HEK293T (cell line): ENCODE measurements around the gene UGT3A2.
A peak's percentile ranks its signal among the peaks of the same experiment; 100 is the strongest.

Experiments
- CTCF ChIA-PET: fragments of 350-600 bp; formaldehyde crosslinking; extraction: SDS; loops from one replicate; lab custom pipeline; 2021; ENCODE audit warnings: antibody characterized with exemption, inconsistent platforms; lab: Yijun Ruan, JAX
- POLR2A ChIA-PET: fragments of 350-600 bp; formaldehyde crosslinking; extraction: SDS; loops from one replicate; lab custom pipeline; 2020; ENCODE audit warnings: antibody characterized with exemption, inconsistent platforms; lab: Yijun Ruan, JAX
- DNase-seq: peaks from one replicate; pipeline ENCODE4 v3.0.0; 2012; ENCODE audit warnings: mixed read lengths; ENCODE audit errors: extremely low spot score
- ARNT ChIP-seq: fragments of 450-650 bp; IDR thresholded peaks from 2 replicates; pipeline ENCODE4 v1.6.1; 2017; ENCODE audit warnings: mild to moderate bottlenecking
- BHLHE40 ChIP-seq: fragments of 450-650 bp; IDR thresholded peaks from 2 replicates; pipeline ENCODE4 v1.6.1; 2016; ENCODE audit warnings: mild to moderate bottlenecking, moderate library complexity, borderline replicate concordance
- CTBP1 ChIP-seq: fragments of 450-650 bp; IDR thresholded peaks from 2 replicates; pipeline ENCODE4 v1.6.1; 2016; ENCODE audit warnings: borderline replicate concordance
- ELF4 ChIP-seq: fragments of 450-650 bp; IDR thresholded peaks from 2 replicates; pipeline ENCODE4 v1.6.1; 2017; ENCODE audit warnings: antibody characterized with exemption
- FOXA1 ChIP-seq: fragments of 450-650 bp; IDR thresholded peaks from 2 replicates; pipeline ENCODE4 v1.6.1; 2016; ENCODE audit warnings: mild to moderate bottlenecking
- FOXK2 ChIP-seq: fragments of 450-650 bp; IDR thresholded peaks from 2 replicates; pipeline ENCODE4 v1.6.1; 2016; ENCODE audit warnings: mild to moderate bottlenecking
- FOXM1 ChIP-seq: fragments of 450-650 bp; IDR thresholded peaks from 2 replicates; pipeline ENCODE4 v1.6.1; 2017; ENCODE audit warnings: mild to moderate bottlenecking, borderline replicate concordance
- HDGF ChIP-seq: fragments of 450-650 bp; IDR thresholded peaks from 2 replicates; pipeline ENCODE4 v1.6.1; 2017; ENCODE audit warnings: antibody characterized with exemption, borderline replicate concordance
- L3MBTL2 ChIP-seq: fragments of 450-650 bp; conservative IDR thresholded peaks from 2 replicates; pipeline ENCODE4 v1.6.1; 2016; ENCODE audit warnings: mild to moderate bottlenecking
- LEF1 ChIP-seq: fragments of 450-650 bp; IDR thresholded peaks from 2 replicates; pipeline ENCODE4 v1.6.1; 2017; ENCODE audit warnings: mild to moderate bottlenecking, borderline replicate concordance
- NFRKB ChIP-seq: fragments of 450-650 bp; IDR thresholded peaks from 2 replicates; pipeline ENCODE4 v1.6.1; 2016; ENCODE audit warnings: mild to moderate bottlenecking, moderate library complexity
- SP1 ChIP-seq: fragments of 450-650 bp; IDR thresholded peaks from 2 replicates; pipeline ENCODE4 v1.6.1; 2017
- SUZ12 ChIP-seq: fragments of 450-650 bp; IDR thresholded peaks from 2 replicates; pipeline ENCODE4 v1.6.1; 2016; ENCODE audit warnings: mild to moderate bottlenecking
- TARDBP ChIP-seq: fragments of 450-650 bp; IDR thresholded peaks from 2 replicates; pipeline ENCODE4 v1.6.1; 2016
- ZNF384 ChIP-seq: fragments of 450-650 bp; IDR thresholded peaks from 2 replicates; pipeline ENCODE4 v1.6.1; 2016
- TF ChIP-seq, protein P1 (sequence below): fragments of 450-650 bp; IDR thresholded peaks from 2 replicates; pipeline ENCODE4 v1.6.1; 2016

UGT3A2 gene

GRCh38 chr5:36068751-36069281 is 2.1 kb upstream of the UGT3A2 start:
- DNase-seq: no peak
- POLR2A ChIA-PET: interaction anchor here (0.6 kb wide), 1 partner anchor 141 kb away, joined by 3 read pairs; no protein-coding TSS in a partner anchor
- TF ChIP-seq NFRKB (no peak), ZNF384 (no peak), FOXK2 (no peak), TARDBP (no peak), L3MBTL2 (no peak), HDGF (no peak), BHLHE40 (no peak), ELF4 (no peak), SUZ12 (no peak), FOXA1 (no peak), LEF1 (no peak), FOXM1 (no peak), SP1 (no peak), CTBP1 (no peak), ARNT (no peak)
- TF ChIP-seq, protein P1, sequence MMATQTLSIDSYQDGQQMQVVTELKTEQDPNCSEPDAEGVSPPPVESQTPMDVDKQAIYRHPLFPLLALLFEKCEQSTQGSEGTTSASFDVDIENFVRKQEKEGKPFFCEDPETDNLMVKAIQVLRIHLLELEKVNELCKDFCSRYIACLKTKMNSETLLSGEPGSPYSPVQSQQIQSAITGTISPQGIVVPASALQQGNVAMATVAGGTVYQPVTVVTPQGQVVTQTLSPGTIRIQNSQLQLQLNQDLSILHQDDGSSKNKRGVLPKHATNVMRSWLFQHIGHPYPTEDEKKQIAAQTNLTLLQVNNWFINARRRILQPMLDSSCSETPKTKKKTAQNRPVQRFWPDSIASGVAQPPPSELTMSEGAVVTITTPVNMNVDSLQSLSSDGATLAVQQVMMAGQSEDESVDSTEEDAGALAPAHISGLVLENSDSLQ: no peak
- CTCF ChIA-PET: interaction anchor here (1.0 kb wide), 1 partner anchor 10 kb away, joined by 4 read pairs; no protein-coding TSS in a partner anchor

DNA sequence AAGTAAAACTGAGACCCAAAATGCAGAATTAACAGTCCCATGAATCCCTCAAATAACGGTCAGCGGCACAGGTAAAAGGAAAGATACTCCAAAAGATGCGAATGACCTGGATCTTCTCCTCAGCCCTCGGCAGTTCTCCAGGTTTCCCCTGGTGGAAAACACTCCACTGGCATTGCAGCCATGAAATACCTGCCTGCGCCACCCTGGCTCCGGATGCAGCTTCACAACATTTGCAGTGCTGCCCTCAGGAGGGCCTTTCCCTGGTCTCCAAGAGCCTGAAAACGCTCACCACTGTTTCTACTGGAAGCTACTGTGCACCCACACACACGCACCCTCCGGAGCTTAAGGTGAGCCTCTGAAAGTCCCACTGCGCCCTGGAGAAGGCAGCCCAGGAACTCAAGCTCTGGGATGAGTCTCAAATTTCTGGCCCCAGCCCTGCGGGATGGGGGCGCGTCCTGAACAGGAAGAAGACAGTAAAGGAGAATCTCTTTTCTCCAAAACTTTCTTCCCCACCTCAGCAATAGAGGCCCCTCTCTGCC is 612 bp downstream of the UGT3A2 start:
- POLR2A ChIA-PET: no interaction called here
- no peak for TF ChIP-seq FOXM1
- TF ChIP-seq TARDBP: no peak
- TF ChIP-seq, protein P1: no peak
- TF ChIP-seq HDGF: no peak
- no peak for TF ChIP-seq ARNT
- TF ChIP-seq CTBP1: no peak
- no peak for TF ChIP-seq BHLHE40
- TF ChIP-seq FOXK2: no peak
- TF ChIP-seq L3MBTL2: no peak
- no peak for TF ChIP-seq FOXA1
- TF ChIP-seq NFRKB: no peak
- no peak for TF ChIP-seq SUZ12
- no peak for TF ChIP-seq LEF1
- TF ChIP-seq SP1: no peak
- TF ChIP-seq ELF4: no peak
- no peak for TF ChIP-seq ZNF384
- no peak for DNase-seq
- CTCF ChIA-PET: interaction anchor here (0.6 to 3.0 kb wide), 2 partner anchors 13 to 412 kb away, joined by 4 to 13 read pairs; no protein-coding TSS in a partner anchor

- POLR2A ChIA-PET: no interaction called here
- CTCF ChIA-PET: interaction anchor here (0.7 to 1.0 kb wide), 3 partner anchors 93 to 324 kb away, joined by 3 read pairs; no protein-coding TSS in a partner anchor
- peak; percentile 23 for DNase-seq
- TF ChIP-seq, protein P1: no peak
- TF ChIP-seq FOXK2: no peak
- no peak for TF ChIP-seq L3MBTL2
- no peak for TF ChIP-seq FOXM1
- TF ChIP-seq FOXA1: no peak
- no peak for TF ChIP-seq BHLHE40
- TF ChIP-seq HDGF: no peak
- TF ChIP-seq ZNF384: no peak
- TF ChIP-seq SP1: no peak
- TF ChIP-seq TARDBP: no peak
- no peak for TF ChIP-seq LEF1
Measured at GRCh38 chr5:36060420-36060887, 6.2 kb downstream of the UGT3A2 start.

- no peak for TF ChIP-seq BHLHE40
- TF ChIP-seq ELF4: no peak
- TF ChIP-seq FOXM1: no peak
- no peak for TF ChIP-seq ARNT
- TF ChIP-seq FOXK2: no peak
- TF ChIP-seq SUZ12: no peak
- no peak for TF ChIP-seq ZNF384
- no peak for DNase-seq
- ChIA-PET CTCF (interaction anchor here (0.7 to 1.0 kb wide), 3 partner anchors 92 to 325 kb away, joined by 3 read pairs; no protein-coding TSS in a partner anchor), POLR2A (no interaction called here)
Measured at GRCh38 chr5:36059571-36060419, 6.9 kb downstream of the UGT3A2 start.

DNA sequence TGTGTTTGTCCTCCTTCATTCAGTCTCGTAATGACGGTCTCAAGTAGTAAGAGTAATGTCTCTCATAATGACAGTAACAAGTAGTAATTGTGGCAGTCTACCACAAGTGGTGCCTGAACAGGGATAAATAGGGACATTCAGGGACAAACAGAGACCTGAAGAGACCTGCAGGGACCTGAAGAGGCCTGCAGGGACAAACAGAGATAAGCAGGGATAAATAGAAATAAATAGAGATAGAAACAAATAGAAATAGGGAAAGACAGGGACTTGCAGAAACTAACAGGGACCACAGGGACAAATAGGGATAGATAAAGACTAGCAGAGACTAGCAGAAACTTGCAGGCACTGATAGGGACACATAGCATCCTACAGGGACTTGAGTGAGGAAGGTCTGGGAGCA is 7.9 kb downstream of the UGT3A2 start:
- no peak for DNase-seq

More for the DNA sequence above, 7.9 kb downstream of the UGT3A2 start:
- TF ChIP-seq SUZ12 (no peak), FOXA1 (no peak), ZNF384 (no peak), LEF1 (no peak), ELF4 (no peak), TARDBP (no peak)
- POLR2A ChIA-PET: no interaction called here
- CTCF ChIA-PET: no interaction called here
